H1 (cell line): ENCODE data around the gene SCAMP5. TPM values are rescaled to one million over a fixed set of nuclear protein-coding genes. Genes with fewer than 3 reads are reported as not detected.

Source experiments
- CTCF ChIA-PET: fragments of 300-600 bp; sonication (Branson Sonifier 250); formaldehyde crosslinking; loops from one replicate; lab custom pipeline; 2021; ENCODE audit not compliant: partially characterized antibody; lab: Charles Lee
- POLR2A ChIA-PET: fragments of 300-600 bp; sonication (Branson Sonifier 250); formaldehyde crosslinking; loops from one replicate; lab custom pipeline; 2021; ENCODE audit warnings: inconsistent platforms; ENCODE audit not compliant: partially characterized antibody; lab: Charles Lee
- DNase-seq, 2 experiments: peaks; one replicate each; pipeline versions ENCODE4 v3.0.0 to v3.0.0-alpha.2; 2010 to 2022; ENCODE audit warnings: low spot score in 2 of 2, low read depth in 1 of 2, mixed read lengths in 1 of 2
- FAIRE-seq: peaks from 2 replicates; lab custom pipeline; 2011; peaks lifted over from hg19 to GRCh38; lab: Jason Lieb, UNC
- H2AFZ ChIP-seq: 2 replicates; pipeline ENCODE4 v1.8.1; 2012; ENCODE audit warnings: low read length, inconsistent platforms
- H2AK5ac ChIP-seq: 2 replicates; pipeline ENCODE4 v1.6.1; 2013; ENCODE audit warnings: low read depth, low read length
- H2BK120ac ChIP-seq: replicated peaks from 2 replicates; pipeline ENCODE3; 2013; ENCODE audit warnings: low read depth, low read length, inconsistent platforms
- H2BK12ac ChIP-seq: 2 replicates; pipeline ENCODE4 v1.6.1; 2013; ENCODE audit warnings: low read depth, low read length
- H2BK15ac ChIP-seq: 2 replicates; pipeline ENCODE4 v1.6.1; 2013; ENCODE audit warnings: low read length
- H2BK20ac ChIP-seq: 2 replicates; pipeline ENCODE4 v1.6.1; 2013; ENCODE audit warnings: low read length
- H2BK5ac ChIP-seq: 2 replicates; pipeline ENCODE4 v1.6.1; 2013; ENCODE audit warnings: low read depth, low read length
- H3K14ac ChIP-seq: 2 replicates; pipeline ENCODE4 v1.6.1; 2013; ENCODE audit warnings: inconsistent platforms; ENCODE audit not compliant: insufficient read length
- H3K18ac ChIP-seq: 2 replicates; pipeline ENCODE4 v1.6.1; 2013; ENCODE audit warnings: low read length; ENCODE audit errors: extremely low read depth
- H3K23ac ChIP-seq: 2 replicates; pipeline ENCODE4 v1.6.1; 2013; ENCODE audit warnings: inconsistent platforms; ENCODE audit not compliant: insufficient read length
- H3K23me2 ChIP-seq: 2 replicates; pipeline ENCODE4 v1.6.1; 2013; ENCODE audit warnings: low read depth, low read length
- H3K27ac ChIP-seq: 2 replicates; pipeline ENCODE4 v1.6.1; 2011; ENCODE audit warnings: low read depth, low read length, inconsistent platforms
- H3K27me3 ChIP-seq, 4 experiments: replicated peaks in 1 of 4; 1 replicate in 1 of 4; 2 replicates in 3 of 4; pipeline versions ENCODE4 v1.6.1 to v1.8.1; 2011 to 2013; ENCODE audit warnings: low read length in 3 of 4, mild to moderate bottlenecking in 3 of 4, inconsistent platforms in 2 of 4, mixed read lengths in 2 of 4, moderate library complexity in 1 of 4; ENCODE audit not compliant: control insufficient read depth in 3 of 4, insufficient read depth in 3 of 4; ENCODE audit errors: extremely low read depth in 1 of 4
- H3K36me3 ChIP-seq, 4 experiments: 2 replicates each; pipeline versions ENCODE4 v1.6.1 to v1.8.1; 2011 to 2013; ENCODE audit warnings: mild to moderate bottlenecking in 4 of 4, low read length in 3 of 4, moderate library complexity in 2 of 4, control low read depth in 1 of 4, inconsistent platforms in 1 of 4; ENCODE audit not compliant: insufficient read depth in 4 of 4, control insufficient read depth in 2 of 4
- H3K4ac ChIP-seq: replicated peaks from 2 replicates; pipeline ENCODE3; 2013; ENCODE audit warnings: low read length, low read depth, mixed read lengths, inconsistent platforms; ENCODE audit not compliant: insufficient read length
- H3K4me1 ChIP-seq, 4 experiments: replicated peaks in 1 of 4; 1 replicate in 1 of 4; 2 replicates in 3 of 4; pipeline versions ENCODE4 v1.6.1 to v1.8.1; 2011 to 2013; ENCODE audit warnings: low read length in 3 of 4, inconsistent platforms in 2 of 4, mixed read lengths in 1 of 4; ENCODE audit not compliant: insufficient read depth in 4 of 4, control insufficient read depth in 3 of 4
- H3K4me2 ChIP-seq, 2 experiments: 2 replicates each; pipeline versions ENCODE4 v1.6.1 to v1.8.1; 2011 to 2013; ENCODE audit warnings: low read depth in 2 of 2, low read length in 2 of 2, control low read depth in 1 of 2, inconsistent platforms in 1 of 2, mild to moderate bottlenecking in 1 of 2; ENCODE audit not compliant: insufficient read depth in 1 of 2
- H3K4me3 ChIP-seq, 4 experiments: fragments of 200-600, 300-600 bp in 1 of 4; sonication (generic), shearing (Covaris generic), sonication (Bioruptor Twin) in 1 of 4; 2 replicates each; pipeline versions ENCODE4 v1.5.1 to v1.8.1; 2011 to 2016; ENCODE audit warnings: low read length in 4 of 4, low read depth in 3 of 4, control low read depth in 2 of 4, inconsistent platforms in 2 of 4, mild to moderate bottlenecking in 2 of 4, mixed read lengths in 1 of 4, moderate library complexity in 1 of 4; ENCODE audit not compliant: insufficient read depth in 2 of 4; ENCODE audit errors: extremely low read depth in 1 of 4
- H3K56ac ChIP-seq: replicated peaks from 2 replicates; pipeline ENCODE3; 2013; ENCODE audit warnings: low read depth, mild to moderate bottlenecking, mixed read lengths, low read length, inconsistent platforms; ENCODE audit not compliant: insufficient read length
- H3K79me1 ChIP-seq: 2 replicates; pipeline ENCODE4 v1.6.1; 2013; ENCODE audit warnings: low read depth, low read length, control low read depth
- H3K79me2 ChIP-seq, 2 experiments: 2 replicates each; pipeline versions ENCODE4 v1.6.1 to v1.8.1; 2012 to 2013; ENCODE audit warnings: low read length in 2 of 2, mild to moderate bottlenecking in 2 of 2, inconsistent platforms in 1 of 2; ENCODE audit not compliant: insufficient read depth in 2 of 2, control insufficient read depth in 1 of 2
- H3K9ac ChIP-seq, 4 experiments: replicated peaks in 1 of 4; 1 replicate in 1 of 4; 2 replicates in 3 of 4; pipeline versions ENCODE4 v1.6.1 to v1.8.1; 2011 to 2013; ENCODE audit warnings: low read depth in 3 of 4, low read length in 3 of 4, control low read depth in 2 of 4, mild to moderate bottlenecking in 2 of 4, moderate library complexity in 2 of 4, inconsistent platforms in 1 of 4; ENCODE audit errors: extremely low read depth in 1 of 4
- H3K9me3 ChIP-seq, 2 experiments: 2 replicates each; pipeline versions ENCODE4 v1.6.1 to v1.8.1; 2012 to 2013; ENCODE audit warnings: mild to moderate bottlenecking in 2 of 2, moderate library complexity in 2 of 2, control low read depth in 1 of 2, inconsistent platforms in 1 of 2, low read depth in 1 of 2, low read length in 1 of 2, mixed read lengths in 1 of 2; ENCODE audit not compliant: insufficient read depth in 2 of 2
- H4K20me1 ChIP-seq, 2 experiments: replicated peaks in 1 of 2; 2 replicates each; pipeline versions ENCODE3 to v1.8.1; 2011 to 2013; ENCODE audit warnings: inconsistent platforms in 2 of 2, low read length in 2 of 2, mild to moderate bottlenecking in 1 of 2; ENCODE audit not compliant: insufficient read depth in 2 of 2, control insufficient read depth in 1 of 2
- H4K5ac ChIP-seq: 2 replicates; pipeline ENCODE4 v1.6.1; 2013; ENCODE audit warnings: low read length, low read depth, mixed read lengths, inconsistent platforms; ENCODE audit not compliant: insufficient read length
- H4K8ac ChIP-seq: 2 replicates; pipeline ENCODE4 v1.8.0; 2013; ENCODE audit warnings: mild to moderate bottlenecking, moderate library complexity, low read length, inconsistent platforms; ENCODE audit not compliant: insufficient read depth; ENCODE audit errors: extremely low read depth
- H4K91ac ChIP-seq: replicated peaks from 2 replicates; pipeline ENCODE3; 2013; ENCODE audit warnings: low read length, mixed read lengths, inconsistent platforms; ENCODE audit not compliant: insufficient read length
- BCL11A ChIP-seq, 2 experiments: IDR thresholded peaks; one replicate each; pipeline ENCODE4 v1.6.1; 2011; ENCODE audit warnings: low read depth in 2 of 2, low read length in 2 of 2, mild to moderate bottlenecking in 2 of 2
- GABPA ChIP-seq: IDR thresholded peaks from 2 replicates; pipeline ENCODE4 v1.6.1; 2011; ENCODE audit warnings: mild to moderate bottlenecking, low read length, moderate library complexity, borderline replicate concordance; ENCODE audit not compliant: insufficient read depth
- HDAC6 ChIP-seq: IDR thresholded peaks from one replicate; pipeline ENCODE4 v1.7.1; 2012; ENCODE audit warnings: low read depth, mild to moderate bottlenecking, inconsistent platforms, low read length, moderate library complexity
- JUN ChIP-seq: IDR thresholded peaks from 2 replicates; pipeline ENCODE4 v1.6.1; 2011; ENCODE audit warnings: low read depth, mild to moderate bottlenecking, improper control_type of control experiment, low read length
- YY1 ChIP-seq: IDR thresholded peaks from 2 replicates; pipeline ENCODE4 v1.6.1; 2011; ENCODE audit warnings: low read depth, mild to moderate bottlenecking, low read length
- WGBS, 2 experiments: shearing (Covaris generic) in 1 of 2; methylation state at CpG; one replicate each; pipeline versions ENCODE4 v1.1.6 to v1.1.7; 2013 to 2015; ENCODE audit warnings: low lambda C conversion rate in 2 of 2, mixed read lengths in 2 of 2, inconsistent platforms in 1 of 2, low coverage in 1 of 2, missing lambda C conversion rate in 1 of 2; ENCODE audit not compliant: insufficient replicate concordance in 2 of 2, insufficient coverage in 1 of 2, insufficient read length in 1 of 2; ENCODE audit errors: extremely low coverage in 1 of 2, missing lambda C conversion rate in 1 of 2; 5-methylcytosine and 5-hydroxymethylcytosine counted together
- polyA plus RNA-seq, 7 experiments: library from polyadenylated mRNA; depleted of rRNA in 3 of 7; stranded (reverse) in 5 of 7; unstranded in 2 of 7; fragments of >200 nt in 5 of 7; fragments of 200-250 nt in 2 of 7; gene quantifications; 1 replicate in 5 of 7; 2 replicates in 1 of 7; 4 replicates in 1 of 7; pipeline versions ENCODE4 v1.2.1 to v1.2.3, GENCODE V29; 2011 to 2013; ENCODE audit warnings: missing spikeins in 2 of 7, mixed read lengths in 2 of 7
- total RNA-seq: library from RNA; stranded (reverse); fragmentation: NEBNext Ultra II Directional; extraction: Animal tissue kit (Norgen Biotek cat#: 25700); gene quantifications from 2 replicates; pipeline ENCODE4 v1.2.1, GENCODE V29; 2021

SCAMP5 gene
- total and polyA plus RNA-seq, 2 of the 8 experiments (the other 6 are each of a cell fraction or from before 2014, with no cell fraction given): 55.4 to 94.7 TPM

DNA sequence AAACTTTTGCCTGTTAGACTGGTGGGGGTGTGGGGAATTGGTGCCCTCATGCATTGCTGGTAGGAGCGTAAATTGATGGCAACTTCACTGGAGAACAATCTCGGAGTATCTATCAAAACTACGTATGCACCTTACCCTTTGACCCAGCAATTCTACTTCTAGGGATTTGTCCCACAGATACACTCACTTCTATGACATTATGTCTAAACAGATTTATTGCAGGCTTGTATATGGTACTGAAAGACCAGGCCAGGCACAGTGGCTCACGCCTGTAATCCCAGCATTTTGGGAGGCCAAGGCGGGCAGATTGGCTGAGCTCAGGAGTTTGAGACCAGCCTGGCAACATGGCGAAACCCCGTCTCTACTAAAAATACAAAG is 58.4 kb downstream of the SCAMP5 start:
- Histone ChIP-seq H3K23ac (no peak overlapping the region), H3K27me3 (no peaks in the 10 kb centered on the region), H2AFZ (no peak overlapping the region), H2BK120ac (no peak overlapping the region), H3K27ac (no peak overlapping the region), H3K79me1 (no peaks in the 10 kb centered on the region), H3K18ac (no peak overlapping the region), H3K4me3 (no peak overlapping the region), H2BK20ac (no peak overlapping the region), H2BK5ac (no peak overlapping the region), H3K9ac (no peak overlapping the region), H3K36me3 (no peaks in the 10 kb centered on the region; a peak in 1 of 8 replicates), H2AK5ac (no peak overlapping the region), H4K20me1 (peaks cover 0 to 3% of the 10 kb centered on the region in 2 experiments), H3K4me2 (no peak overlapping the region), H3K79me2 (no peaks in the 10 kb centered on the region), H4K5ac (no peak overlapping the region), H4K8ac (no peak overlapping the region), H2BK12ac (no peak overlapping the region), H3K4ac (no peak overlapping the region), H3K9me3 (no peaks in the 10 kb centered on the region), H3K56ac (no peak overlapping the region), H3K23me2 (no peaks in the 10 kb centered on the region), H2BK15ac (no peak overlapping the region), H3K14ac (no peak overlapping the region), H3K4me1 (no peaks in the 10 kb centered on the region; a peak in 1 of 7 replicates), H4K91ac (no peak overlapping the region)
- no peak for TF ChIP-seq BCL11A (IDR thresholded peaks at IDR 0.05; ENCODE audit: low read depth in 2 of 2, low read length in 2 of 2)
- no peak for TF ChIP-seq HDAC6
- no peak for TF ChIP-seq GABPA
- TF ChIP-seq JUN: no peak
- TF ChIP-seq YY1: no peak
- ChIA-PET CTCF (interaction anchor here (1.0 to 1.7 kb wide), 4 partner anchors 12 to 255 kb away, joined by 3 to 7 read pairs (median 4); no protein-coding TSS in a partner anchor), POLR2A (interaction anchor here (0.7 to 1.3 kb wide), 3 partner anchors 9 to 202 kb away, joined by 3 read pairs; no protein-coding TSS in a partner anchor)
- FAIRE-seq (no peak), DNase-seq (no peak)
- 88% methylated on average over 7 of the region's 7 CpGs; no CpG with 5 or more reads in 1 of the 2 experiments for WGBS, 2 experiments
